Thoracic aorta (tissue), 2 donors: ENCODE data around the gene ADD1. TPM values are rescaled to one million over a fixed set of nuclear protein-coding genes. Genes with fewer than 3 reads are reported as not detected.
"Not testable (repeated sequence)": the region's sequence is repeated elsewhere in the genome, so short reads cannot be mapped to it uniquely, and the experiment has no call there.

Experiments used
- ATAC-seq: fragments of 150-250 bp; one replicate; pipeline ENCODE4 v1.8.0; 2017; ENCODE audit warnings: low read depth; ENCODE audit not compliant: insufficient number of reproducible peaks, low FRiP score
- DNase-seq: peaks from one replicate; pipeline ENCODE4 v3.0.0-alpha.2; 2020; ENCODE audit warnings: low spot score
- H3K27ac ChIP-seq, 2 donors: fragments of 200-600 bp; sonication (generic); 1 replicate in 1 of 2; 2 replicates in 1 of 2; pipeline ENCODE4 v1.5.1; 2016; ENCODE audit warnings: mild to moderate bottlenecking in 2 of 2, moderate library complexity in 2 of 2
- H3K27me3 ChIP-seq: fragments of 200-600 bp; sonication (generic); replicated peaks from 2 replicates; pipeline ENCODE4 v1.6.0; 2016; ENCODE audit warnings: mild to moderate bottlenecking; ENCODE audit not compliant: insufficient read depth
- H3K36me3 ChIP-seq: fragments of 200-600 bp; sonication (generic); one replicate; pipeline ENCODE4 v1.5.1; 2016
- H3K4me1 ChIP-seq, 2 donors: fragments of 200-600 bp; sonication (generic); 1 replicate in 1 of 2; 2 replicates in 1 of 2; pipeline versions ENCODE4 v1.5.1 to v1.6.0; 2016; ENCODE audit warnings: low read depth in 2 of 2, mild to moderate bottlenecking in 1 of 2; ENCODE audit not compliant: control insufficient read depth in 1 of 2
- H3K4me3 ChIP-seq: fragments of 200-600 bp; sonication (generic); 2 replicates; pipeline ENCODE4 v1.5.1; 2016; ENCODE audit warnings: mild to moderate bottlenecking
- H3K9me3 ChIP-seq: fragments of 200-600 bp; sonication (generic); 2 replicates; pipeline ENCODE4 v1.5.1; 2016
- total RNA-seq, 2 donors: library from RNA; depleted of rRNA; stranded (reverse); fragments of >200 nt; gene quantifications; one replicate each; pipeline versions ENCODE4 v1.1.0 to v1.2.3, GENCODE V29; 2016
- TF ChIP-seq, protein P1 (sequence below): fragments of 200-600 bp; sonication (generic); IDR thresholded peaks from one replicate; pipeline ENCODE4 v1.5.1; 2019; ENCODE audit warnings: antibody characterized with exemption

The ADD1 gene
- total RNA-seq, 2 donors from 2014 or later: 256 to 338 TPM

DNA sequence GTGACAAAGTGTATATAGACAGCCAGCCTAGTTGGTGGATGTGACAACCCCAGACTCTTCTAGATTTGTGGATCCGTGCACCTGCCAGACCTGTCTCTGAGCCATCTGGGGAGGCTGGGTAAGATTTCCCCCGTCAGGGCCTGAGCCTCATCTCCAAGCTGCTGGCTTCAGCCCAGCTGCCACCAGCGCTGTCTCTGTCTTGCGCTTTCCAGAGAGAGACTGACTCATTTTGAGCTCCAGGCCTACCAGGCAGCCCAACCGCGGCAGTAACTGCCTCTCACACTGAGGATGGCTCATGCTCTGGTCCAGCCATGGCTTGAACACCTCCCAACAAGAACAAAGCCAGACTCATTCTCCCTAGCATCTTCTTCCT, 93.1 kb downstream of the ADD1 start:
- TF ChIP-seq, protein P1, sequence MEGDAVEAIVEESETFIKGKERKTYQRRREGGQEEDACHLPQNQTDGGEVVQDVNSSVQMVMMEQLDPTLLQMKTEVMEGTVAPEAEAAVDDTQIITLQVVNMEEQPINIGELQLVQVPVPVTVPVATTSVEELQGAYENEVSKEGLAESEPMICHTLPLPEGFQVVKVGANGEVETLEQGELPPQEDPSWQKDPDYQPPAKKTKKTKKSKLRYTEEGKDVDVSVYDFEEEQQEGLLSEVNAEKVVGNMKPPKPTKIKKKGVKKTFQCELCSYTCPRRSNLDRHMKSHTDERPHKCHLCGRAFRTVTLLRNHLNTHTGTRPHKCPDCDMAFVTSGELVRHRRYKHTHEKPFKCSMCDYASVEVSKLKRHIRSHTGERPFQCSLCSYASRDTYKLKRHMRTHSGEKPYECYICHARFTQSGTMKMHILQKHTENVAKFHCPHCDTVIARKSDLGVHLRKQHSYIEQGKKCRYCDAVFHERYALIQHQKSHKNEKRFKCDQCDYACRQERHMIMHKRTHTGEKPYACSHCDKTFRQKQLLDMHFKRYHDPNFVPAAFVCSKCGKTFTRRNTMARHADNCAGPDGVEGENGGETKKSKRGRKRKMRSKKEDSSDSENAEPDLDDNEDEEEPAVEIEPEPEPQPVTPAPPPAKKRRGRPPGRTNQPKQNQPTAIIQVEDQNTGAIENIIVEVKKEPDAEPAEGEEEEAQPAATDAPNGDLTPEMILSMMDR: no peak
- no peaks in the 10 kb centered on the region for H3K9me3 ChIP-seq
- peaks cover 9 to 32% of the 10 kb centered on the region in 2 donors for H3K4me1 ChIP-seq
- peaks cover 39% of the 10 kb centered on the region for H3K36me3 ChIP-seq
- no peaks in the 10 kb centered on the region for H3K27me3 ChIP-seq
- H3K4me3 ChIP-seq: no peak overlapping the region
- peak; percentile 1 for DNase-seq
- no peak for ATAC-seq
- no peak overlapping the region for H3K27ac ChIP-seq

DNA sequence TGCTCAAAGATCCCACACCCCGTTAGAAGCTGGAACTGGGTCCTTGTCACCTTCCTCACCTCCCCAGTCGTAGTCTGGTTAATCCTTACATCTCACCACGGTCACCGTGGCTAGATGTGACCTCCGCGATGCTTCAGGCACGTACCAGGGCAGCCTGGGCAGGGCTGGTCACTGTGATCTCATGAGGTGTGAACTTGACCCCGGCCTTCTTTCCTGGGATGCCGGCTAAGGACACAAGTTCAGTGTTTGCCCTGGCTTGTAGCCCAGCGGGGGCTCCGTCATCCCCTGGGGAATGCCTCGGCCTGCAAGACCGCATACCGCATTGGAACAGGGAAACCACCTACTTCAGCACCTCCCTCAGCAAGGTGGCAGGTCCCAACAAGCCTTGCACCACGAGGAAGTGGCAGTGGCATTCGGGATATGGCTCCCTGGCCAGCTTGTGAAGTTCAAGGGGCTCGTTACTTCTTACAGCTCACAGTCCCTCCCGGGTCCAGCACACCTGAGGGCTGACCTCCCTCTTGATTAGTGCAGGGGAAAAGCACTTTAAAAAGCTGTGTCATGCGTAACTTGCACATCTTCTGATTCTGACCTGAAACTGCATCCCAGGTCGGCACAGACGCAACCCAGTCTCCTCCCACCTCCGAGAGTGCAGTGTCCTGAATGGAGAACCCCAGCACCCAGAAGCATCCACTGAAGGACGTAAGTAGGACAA, 93.7 kb downstream of the ADD1 start:
- peaks cover 43% of the 10 kb centered on the region for H3K36me3 ChIP-seq
- H3K27ac ChIP-seq: no peak overlapping the region

DNA sequence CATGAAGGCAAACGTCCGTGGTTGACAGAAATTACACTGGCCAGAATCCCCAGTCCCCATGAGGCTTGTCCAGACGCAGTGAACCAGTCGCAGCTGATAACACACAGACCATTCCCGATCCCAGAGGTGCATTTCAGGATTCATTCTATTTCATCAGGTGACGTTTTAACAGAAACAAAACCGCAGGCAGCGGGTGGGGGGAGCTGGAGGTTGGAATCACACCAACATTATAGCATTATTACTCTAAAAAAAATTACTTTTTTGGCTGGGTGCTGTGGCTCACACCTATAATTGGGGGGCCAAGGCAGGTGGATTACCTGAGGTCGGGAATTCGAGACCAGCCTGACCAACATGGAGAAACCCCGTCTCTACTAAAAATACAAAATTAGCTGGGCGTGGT, 94.3 kb downstream of the ADD1 start:
- peaks cover 50% of the 10 kb centered on the region for H3K36me3 ChIP-seq
- H3K27ac ChIP-seq: no peak overlapping the region
- TF ChIP-seq, protein P1: no peak
- ATAC-seq (no peak), DNase-seq (peak; percentile 1)
- no peak overlapping the region for H3K4me3 ChIP-seq
- H3K9me3 ChIP-seq: no peaks in the 10 kb centered on the region
- no peaks in the 10 kb centered on the region for H3K27me3 ChIP-seq
- peaks cover 9 to 25% of the 10 kb centered on the region in 2 donors for H3K4me1 ChIP-seq

More for the DNA sequence above, 93.7 kb downstream of the ADD1 start:
- DNase-seq (peak; percentile 2), ATAC-seq (no peak)
- H3K9me3 ChIP-seq: no peaks in the 10 kb centered on the region
- peaks cover 9 to 32% of the 10 kb centered on the region in 2 donors for H3K4me1 ChIP-seq
- no peak overlapping the region for H3K4me3 ChIP-seq
- no peaks in the 10 kb centered on the region for H3K27me3 ChIP-seq
- TF ChIP-seq, protein P1: no peak

DNA sequence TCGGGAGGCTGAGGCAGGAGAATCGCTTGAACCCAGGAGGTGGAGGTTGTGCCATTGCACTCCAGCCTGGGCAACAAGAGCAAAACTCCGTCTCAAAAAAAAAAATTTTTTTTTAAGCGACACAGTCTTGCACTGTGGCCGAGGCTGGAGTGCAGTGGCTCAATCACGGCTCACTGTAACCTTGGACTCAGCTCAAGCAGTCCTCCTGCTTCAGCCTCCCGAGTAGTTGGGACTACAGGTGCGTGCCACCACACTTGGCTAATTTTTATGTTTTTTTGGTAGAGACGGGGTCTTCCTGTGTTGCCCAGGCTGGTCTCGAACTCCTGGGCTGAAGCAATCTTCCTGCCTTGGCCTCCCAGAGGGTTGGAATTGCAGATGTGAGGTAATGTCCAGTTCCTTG, 94.8 kb downstream of the ADD1 start:
- ATAC-seq, H3K27me3 ChIP-seq, H3K4me3 ChIP-seq, DNase-seq, H3K27ac ChIP-seq, H3K9me3 ChIP-seq: not testable (repeated sequence)
- peaks cover 9 to 21% of the 10 kb centered on the region in 2 donors for H3K4me1 ChIP-seq
- H3K36me3 ChIP-seq: peaks cover 54% of the 10 kb centered on the region

DNA sequence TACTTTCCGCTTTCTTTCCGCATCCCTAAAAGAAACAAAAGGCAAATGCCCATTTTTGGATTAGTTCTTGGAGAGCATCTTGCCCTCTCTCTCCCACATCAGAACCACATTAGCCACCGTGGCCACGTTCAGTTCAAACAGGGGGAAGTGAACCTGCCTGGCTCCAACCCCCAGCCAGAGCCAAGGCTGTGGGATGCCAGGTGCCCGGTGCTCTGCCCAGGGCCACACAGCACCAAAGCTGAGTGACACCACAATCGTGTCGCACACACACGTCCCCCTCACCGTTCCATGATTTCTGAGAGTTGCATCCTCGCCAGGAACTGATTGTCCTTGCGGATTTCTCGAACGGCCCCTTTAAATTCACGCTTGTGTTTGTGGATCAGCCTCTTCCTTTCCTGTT, 95.3 kb downstream of the ADD1 start:
- DNase-seq (peak; percentile 1), ATAC-seq (no peak)
- Histone ChIP-seq H3K27me3 (no peaks in the 10 kb centered on the region), H3K4me1 (peaks cover 5 to 16% of the 10 kb centered on the region in 2 donors), H3K4me3 (no peak overlapping the region), H3K36me3 (peaks cover 59% of the 10 kb centered on the region), H3K27ac (no peak overlapping the region), H3K9me3 (no peaks in the 10 kb centered on the region)
- TF ChIP-seq, protein P1: no peak
